Psoas muscle (tissue), 8 donors: ENCODE data around the gene PDE6A. TPM values are rescaled to one million over a fixed set of nuclear protein-coding genes. Genes with fewer than 3 reads are reported as not detected.

Experiments used
- ATAC-seq, 4 donors: fragments of 200-7000 bp; cut with Tn5 transposase; one replicate each; pipeline ENCODE4 v1.9.1; 2020; ENCODE audit warnings: moderate library complexity in 3 of 4, mild to moderate bottlenecking in 2 of 4
- DNase-seq, 2 donors: peaks; one replicate each; pipeline ENCODE4 v3.0.0-alpha.2; 2020
- H3K27ac ChIP-seq: fragments of 200-600 bp; one replicate; pipeline ENCODE4 v1.8.0; 2022
- H3K27me3 ChIP-seq, 3 donors: fragments of 200-600 bp in 1 of 3; one replicate each; pipeline versions ENCODE4 v1.6.1 to v1.8.0; 2013 to 2022; ENCODE audit warnings: low read length in 2 of 3, mild to moderate bottlenecking in 2 of 3, moderate library complexity in 1 of 3; ENCODE audit not compliant: insufficient read depth in 3 of 3
- H3K36me3 ChIP-seq, 2 donors: fragments of 200-600 bp in 1 of 2; one replicate each; pipeline versions ENCODE4 v1.6.1 to v1.8.0; 2013 to 2022; ENCODE audit warnings: low read depth in 1 of 2, mild to moderate bottlenecking in 1 of 2, moderate library complexity in 1 of 2; ENCODE audit not compliant: insufficient read depth in 1 of 2
- H3K4me1 ChIP-seq: fragments of 200-600 bp; one replicate; pipeline ENCODE4 v1.8.0; 2022
- H3K4me3 ChIP-seq: fragments of 200-600 bp; one replicate; pipeline ENCODE4 v1.8.0; 2022; ENCODE audit warnings: mild to moderate bottlenecking
- H3K9me3 ChIP-seq: fragments of 200-600 bp; one replicate; pipeline ENCODE4 v1.8.0; 2022
- WGBS, 3 donors: extraction: QIAGEN DNeasy Blood & Tissue Kit; methylation state at CpG; one replicate each; pipeline versions ENCODE4 v1.1.6 to v1.1.7; 2013; 5-methylcytosine and 5-hydroxymethylcytosine counted together
- intact Hi-C, 2 donors: fragments of 100-400 bp; cut with DNase I; formaldehyde crosslinking; loops; one replicate each; pipeline versions ENCODE4 v1.11.0 to v1.14.2; 2022
- polyA plus RNA-seq, 3 donors: library from polyadenylated mRNA; stranded (reverse); fragments of 200-250 nt; gene quantifications; one replicate each; pipeline ENCODE4 v1.2.3, GENCODE V29; 2013
- total RNA-seq, 4 donors: library from RNA; stranded (reverse); fragmentation: NEBNext Ultra II Directional in 2 of 4; extraction: Animal tissue kit (Norgen Biotek cat#: 25700) in 2 of 4; gene quantifications; one replicate each; pipeline versions ENCODE4 v1.2.1 to v1.2.4, GENCODE V29; 2021 to 2023
- TF ChIP-seq, protein P1 (sequence below): fragments of 200-600 bp; IDR thresholded peaks from one replicate; pipeline ENCODE4 v1.8.0; 2022; ENCODE audit warnings: antibody characterized with exemption
- donor health status: healthy with polysubstance abuse.
- donor health status: DM: no; HTN: no; CAD: no; lungs with moderate emphysema.
- donor health status: Bipolar disorder and iron deficiency.
- donor health status: healthy.
- donor health status: DM: yes; HTN: yes; CAD: no.
- donor health status: DM: no; HTN: no; CAD: no.
- donor health status: DM: no; HTN: no; CAD: no.
- donor health status: DM: yes; HTN: yes; CAD: no.

The PDE6A gene
- total and polyA plus RNA-seq, 7 donors = 0.04 to 0.26 (median 0.10) TPM

DNA sequence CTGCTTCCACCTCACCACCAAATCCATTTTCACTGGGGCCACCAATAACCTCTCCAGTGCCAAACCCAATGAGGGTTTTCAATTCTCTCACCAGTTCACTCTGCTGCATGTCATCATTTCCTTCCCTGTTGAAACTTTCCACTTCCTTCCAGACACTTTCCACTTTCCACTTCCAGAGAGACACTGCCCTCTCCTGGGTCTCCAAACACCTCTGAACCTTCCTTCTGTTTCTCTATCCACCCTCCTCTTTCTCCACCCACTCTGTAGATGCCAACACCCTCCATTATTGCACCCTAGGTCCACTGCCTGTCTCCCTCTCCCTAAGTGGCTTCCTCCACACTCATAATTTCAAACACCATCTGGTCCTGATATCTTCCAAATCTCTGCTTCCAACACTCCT is 39.6 kb downstream of the PDE6A start:
- Histone ChIP-seq H3K4me3 (no peak overlapping the region), H3K27me3 (no peaks in the 10 kb centered on the region), H3K36me3 (no peaks in the 10 kb centered on the region), H3K9me3 (no peaks in the 10 kb centered on the region), H3K4me1 (peaks cover 9% of the 10 kb centered on the region), H3K27ac (no peak overlapping the region)
- TF ChIP-seq, protein P1, sequence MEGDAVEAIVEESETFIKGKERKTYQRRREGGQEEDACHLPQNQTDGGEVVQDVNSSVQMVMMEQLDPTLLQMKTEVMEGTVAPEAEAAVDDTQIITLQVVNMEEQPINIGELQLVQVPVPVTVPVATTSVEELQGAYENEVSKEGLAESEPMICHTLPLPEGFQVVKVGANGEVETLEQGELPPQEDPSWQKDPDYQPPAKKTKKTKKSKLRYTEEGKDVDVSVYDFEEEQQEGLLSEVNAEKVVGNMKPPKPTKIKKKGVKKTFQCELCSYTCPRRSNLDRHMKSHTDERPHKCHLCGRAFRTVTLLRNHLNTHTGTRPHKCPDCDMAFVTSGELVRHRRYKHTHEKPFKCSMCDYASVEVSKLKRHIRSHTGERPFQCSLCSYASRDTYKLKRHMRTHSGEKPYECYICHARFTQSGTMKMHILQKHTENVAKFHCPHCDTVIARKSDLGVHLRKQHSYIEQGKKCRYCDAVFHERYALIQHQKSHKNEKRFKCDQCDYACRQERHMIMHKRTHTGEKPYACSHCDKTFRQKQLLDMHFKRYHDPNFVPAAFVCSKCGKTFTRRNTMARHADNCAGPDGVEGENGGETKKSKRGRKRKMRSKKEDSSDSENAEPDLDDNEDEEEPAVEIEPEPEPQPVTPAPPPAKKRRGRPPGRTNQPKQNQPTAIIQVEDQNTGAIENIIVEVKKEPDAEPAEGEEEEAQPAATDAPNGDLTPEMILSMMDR = no peak
- DNase-seq (no peak), ATAC-seq (peak in 3 of 4 donors; percentile 26 to 57 (median 47))
- intact Hi-C loops = no loop called here

DNA sequence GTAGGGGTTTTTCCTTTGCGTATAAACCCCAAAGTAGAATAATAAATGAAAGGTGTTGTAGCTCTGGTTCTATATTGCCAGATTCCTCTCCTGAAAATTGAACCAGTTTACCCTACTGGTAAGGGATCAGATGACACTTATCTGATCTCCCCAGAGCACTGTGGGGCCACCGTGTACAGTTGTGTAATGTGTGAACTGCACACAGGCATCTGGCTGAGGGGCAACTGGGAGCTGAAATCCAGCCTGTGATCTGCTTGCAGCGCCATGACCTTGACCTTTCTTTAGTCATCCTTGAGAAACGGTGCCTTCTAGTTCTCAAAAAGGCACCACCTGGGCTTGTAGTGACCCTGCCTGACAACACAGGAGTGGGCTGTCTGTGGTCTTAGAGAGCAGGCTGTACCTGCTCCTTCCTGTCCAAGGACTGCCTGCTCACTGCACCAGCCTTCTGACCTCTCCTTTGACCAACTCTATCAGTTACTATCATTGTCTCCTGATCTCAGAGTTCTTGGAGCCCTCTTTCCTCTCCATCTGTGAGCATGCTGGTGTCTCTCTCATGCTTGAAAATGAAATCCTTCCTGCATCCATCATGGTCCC is 40.2 kb downstream of the PDE6A start:
- WGBS, 3 donors = 20 to 40% (median 27%) methylated on average over 4 of the region's 4 CpGs
- ATAC-seq (peak; percentile 43 to 92 (median 90)), DNase-seq (no peak)
- intact Hi-C loops = no loop called here
- Histone ChIP-seq H3K36me3 (no peaks in the 10 kb centered on the region), H3K4me3 (no peak overlapping the region), H3K27ac (no peak overlapping the region), H3K27me3 (no peaks in the 10 kb centered on the region), H3K9me3 (no peaks in the 10 kb centered on the region), H3K4me1 (peaks cover 9% of the 10 kb centered on the region)
- TF ChIP-seq, protein P1 = no peak

DNA sequence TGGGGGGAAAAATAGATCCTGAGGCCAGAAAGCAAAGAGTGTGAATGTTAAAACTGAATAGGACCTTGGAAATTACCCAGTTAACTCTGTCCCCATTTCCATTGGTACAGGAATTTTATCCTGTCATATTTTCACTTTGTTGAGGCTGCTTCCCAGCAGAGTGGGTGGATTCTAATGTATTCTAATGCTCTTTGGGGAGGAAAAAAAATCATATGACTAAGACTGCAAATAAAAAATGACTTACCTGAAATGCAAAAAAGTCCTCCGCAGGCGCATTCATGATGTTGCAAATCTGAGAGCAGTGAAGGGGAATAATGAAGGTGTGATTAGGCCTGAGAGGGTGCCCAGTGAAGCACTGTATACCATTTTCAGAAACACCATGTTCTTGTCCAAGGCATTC is 41.2 kb downstream of the PDE6A start:
- Histone ChIP-seq H3K9me3 (no peaks in the 10 kb centered on the region), H3K4me3 (no peak overlapping the region), H3K4me1 (peaks cover 9% of the 10 kb centered on the region), H3K36me3 (no peaks in the 10 kb centered on the region), H3K27me3 (no peaks in the 10 kb centered on the region), H3K27ac (no peak overlapping the region)
- whole genome bisulfite sequencing, 3 donors = 98 to 100% (median 100%) methylated on average over 2 of the region's 2 CpGs
- no peak for ATAC-seq
- intact Hi-C loops = no loop called here
- TF ChIP-seq, protein P1 = no peak
- no peak for DNase-seq

DNA sequence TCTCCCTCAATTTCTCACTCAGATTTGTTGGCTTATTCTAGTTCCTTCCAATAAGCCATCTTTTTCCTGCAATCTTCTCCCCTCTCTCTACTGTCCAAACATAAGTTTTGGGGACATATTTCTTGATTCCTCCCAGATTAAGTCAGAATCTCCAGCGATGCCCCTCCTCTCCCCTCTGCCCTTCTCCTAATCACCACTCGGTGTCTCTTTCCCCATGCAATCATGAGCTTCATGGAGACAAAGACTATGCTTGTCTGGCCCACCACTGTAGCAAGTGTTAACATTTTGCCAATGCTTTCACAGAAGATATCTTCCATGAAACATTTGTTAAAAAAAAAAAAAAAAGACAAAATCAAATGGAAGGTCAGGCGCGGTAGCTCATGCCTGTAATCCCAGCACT is 42.4 kb downstream of the PDE6A start:
- WGBS, 3 donors = 74 to 79% (median 76%) methylated on average over 4 of the region's 4 CpGs
- DNase-seq (no peak), ATAC-seq (no peak)
- H3K4me3 ChIP-seq = no peak overlapping the region
- no peaks in the 10 kb centered on the region for H3K27me3 ChIP-seq
- no peaks in the 10 kb centered on the region for H3K9me3 ChIP-seq
- H3K36me3 ChIP-seq = no peaks in the 10 kb centered on the region
- no peak overlapping the region for H3K27ac ChIP-seq
- intact Hi-C loops = no loop called here
- TF ChIP-seq, protein P1 = no peak
- H3K4me1 ChIP-seq = peaks cover 9% of the 10 kb centered on the region

DNA sequence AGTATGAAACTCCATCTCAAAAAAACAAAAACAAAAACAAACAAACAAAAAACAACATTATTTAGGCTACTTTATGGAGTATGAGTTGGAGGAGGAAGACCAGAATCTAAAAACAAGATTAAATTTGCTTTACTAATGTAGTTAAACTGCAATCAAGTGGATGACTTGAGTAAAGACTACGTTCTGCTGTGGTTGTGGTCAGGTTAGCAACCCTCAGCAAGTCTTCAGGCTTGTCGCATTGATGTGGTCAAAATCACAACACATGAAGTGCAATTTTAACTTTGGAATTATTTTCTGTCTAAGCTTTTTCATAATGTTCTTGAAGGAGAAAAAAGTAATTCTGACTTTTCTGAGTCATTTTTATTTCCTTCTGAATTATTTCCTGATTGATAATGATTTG is 43.1 kb downstream of the PDE6A start:
- intact Hi-C loops = no loop called here

More for the DNA sequence above, 43.1 kb downstream of the PDE6A start:
- H3K9me3 ChIP-seq = no peaks in the 10 kb centered on the region
- H3K27me3 ChIP-seq = no peaks in the 10 kb centered on the region
- peaks cover 9% of the 10 kb centered on the region for H3K4me1 ChIP-seq
- 90 to 100% (median 95%) methylated on average over 2 of the region's 2 CpGs for WGBS, 3 donors
- DNase-seq = no peak
- no peak overlapping the region for H3K4me3 ChIP-seq
- H3K36me3 ChIP-seq = no peaks in the 10 kb centered on the region
- TF ChIP-seq, protein P1 = no peak
- ATAC-seq = no peak
- H3K27ac ChIP-seq = no peak overlapping the region
